Bronchial epithelial cell (primary cell): Measurements from ENCODE around the gene TNNI3K. TPM values are rescaled to one million over a fixed set of nuclear protein-coding genes. Genes with fewer than 3 reads are reported as not detected.

ENCODE experiments used
- DNase-seq: peaks from one replicate; pipeline ENCODE4 v3.0.0-alpha.2; 2010; ENCODE audit warnings: low read depth
- FAIRE-seq: peaks from 2 replicates; lab custom pipeline; 2011; peaks lifted over from hg19 to GRCh38; lab: Jason Lieb, UNC
- H3K27me3 ChIP-seq: 2 replicates; pipeline ENCODE4 v1.5.1; 2011; ENCODE audit warnings: low read length; ENCODE audit not compliant: control insufficient read depth, insufficient read depth
- H3K36me3 ChIP-seq: 2 replicates; pipeline ENCODE4 v1.5.1; 2011; ENCODE audit warnings: low read length; ENCODE audit not compliant: control insufficient read depth, insufficient read depth
- H3K4me3 ChIP-seq: 2 replicates; pipeline ENCODE4 v1.5.1; 2011; ENCODE audit warnings: mild to moderate bottlenecking, low read depth, low read length, control low read depth
- CTCF ChIP-seq: IDR thresholded peaks from 2 replicates; pipeline ENCODE4 v1.5.1; 2011; ENCODE audit warnings: mild to moderate bottlenecking, moderate library complexity, low read length, control low read depth, inconsistent platforms; ENCODE audit not compliant: insufficient read depth, severe bottlenecking
- total RNA-seq: library from RNA; depleted of rRNA; stranded (reverse); fragments of >200 nt; gene quantifications from 2 replicates; pipeline ENCODE4 v1.2.1, GENCODE V29; 2014

The TNNI3K gene
- total RNA-seq, 1 donor from 2014 or later, result 1.3 TPM

- no peak for TF ChIP-seq CTCF
- Histone ChIP-seq H3K4me3 (no peak overlapping the region), H3K27me3 (no peaks in the 10 kb centered on the region), H3K36me3 (no peaks in the 10 kb centered on the region)
- FAIRE-seq, result no peak
- no peak for DNase-seq
Observed at GRCh38 chr1:74578101-74578500, 342.9 kb downstream of the TNNI3K start.

- Histone ChIP-seq H3K4me3 (no peak overlapping the region), H3K27me3 (no peaks in the 10 kb centered on the region), H3K36me3 (no peaks in the 10 kb centered on the region)
- no peak for DNase-seq
- TF ChIP-seq CTCF, result no peak
- no peak for FAIRE-seq
Observed at GRCh38 chr1:74579425-74579824, 344.2 kb downstream of the TNNI3K start.

GRCh38 chr1:74583397-74583796 is 348.2 kb downstream of the TNNI3K start:
- DNase-seq (no peak), FAIRE-seq (no peak)
- no peak for TF ChIP-seq CTCF
- Histone ChIP-seq H3K4me3 (no peak overlapping the region), H3K36me3 (no peaks in the 10 kb centered on the region), H3K27me3 (no peaks in the 10 kb centered on the region)

- Histone ChIP-seq H3K36me3 (no peaks in the 10 kb centered on the region), H3K4me3 (no peak overlapping the region), H3K27me3 (no peaks in the 10 kb centered on the region)
- no peak for DNase-seq
- no peak for FAIRE-seq
- TF ChIP-seq CTCF, result no peak
Observed at GRCh38 chr1:74584185-74584584, 349.0 kb downstream of the TNNI3K start.

- no peak for DNase-seq
- no peak for FAIRE-seq
- no peaks in the 10 kb centered on the region for H3K36me3 ChIP-seq
- H3K27me3 ChIP-seq, result no peaks in the 10 kb centered on the region
- no peak for TF ChIP-seq CTCF
- H3K4me3 ChIP-seq, result no peak overlapping the region
Observed at GRCh38 chr1:74586253-74586897, 351.2 kb downstream of the TNNI3K start.

GRCh38 chr1:74587888-74588287 is 352.7 kb downstream of the TNNI3K start:
- FAIRE-seq, result no peak
- no peak for DNase-seq
- no peak for TF ChIP-seq CTCF
- Histone ChIP-seq H3K4me3 (no peak overlapping the region), H3K27me3 (no peaks in the 10 kb centered on the region), H3K36me3 (no peaks in the 10 kb centered on the region)
